ENCODE results near the gene MYCBP. TPM values are rescaled to one million over a fixed set of nuclear protein-coding genes. Genes with fewer than 3 reads are reported as not detected.

MYCBP gene
- total RNA-seq, 1 donor, result 11.2 TPM

- TF ChIP-seq CTCF (IDR thresholded peaks at IDR 0.05; ENCODE audit: insufficient read depth, low read depth, low read length), result no peak
- DNase-seq (ENCODE audit: low read depth), result no peak
- no peak overlapping the region for H3K4me3 ChIP-seq (ENCODE audit: low read depth, low read length)
Measured at GRCh38 chr1:38870996-38871395, 2.2 kb downstream of the MYCBP start.

DNA sequence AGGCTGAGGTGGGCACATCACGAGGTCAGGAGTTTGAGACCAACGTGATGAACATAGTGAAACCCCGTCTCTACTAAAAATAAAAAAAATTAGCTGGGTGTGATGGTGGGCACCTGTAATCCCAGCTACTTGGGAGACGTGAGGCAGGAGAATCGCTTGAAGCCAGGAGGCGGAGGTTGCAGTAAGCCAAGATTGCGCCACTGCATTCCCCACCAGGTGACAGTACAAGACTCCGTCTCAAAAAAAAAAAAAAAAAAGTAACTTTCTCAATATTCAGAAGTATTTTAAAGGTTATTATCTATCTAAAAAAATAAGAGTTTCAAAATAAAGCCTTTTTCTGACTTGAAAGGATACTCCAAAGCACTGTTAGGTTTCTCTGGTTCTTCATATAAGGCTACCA is 5.9 kb downstream of the MYCBP start:
- no peak overlapping the region for H3K4me3 ChIP-seq (ENCODE audit: low read depth, low read length)
- TF ChIP-seq CTCF (IDR thresholded peaks at IDR 0.05; ENCODE audit: insufficient read depth, low read depth, low read length), result no peak
- DNase-seq (ENCODE audit: low read depth), result no peak

GRCh38 chr1:38865112-38865715 is 7.9 kb downstream of the MYCBP start:
- H3K4me3 ChIP-seq (ENCODE audit: low read depth, low read length), result no peak overlapping the region
- no peak for DNase-seq (ENCODE audit: low read depth)
- no peak for TF ChIP-seq CTCF (IDR thresholded peaks at IDR 0.05; ENCODE audit: insufficient read depth, low read depth, low read length)

GRCh38 chr1:38860454-38860795 is 12.7 kb downstream of the MYCBP start:
- H3K4me3 ChIP-seq (ENCODE audit: low read depth, low read length), result peak overlapping the region; percentile 86
- no peak for TF ChIP-seq CTCF (IDR thresholded peaks at IDR 0.05; ENCODE audit: insufficient read depth, low read depth, low read length)
- DNase-seq (ENCODE audit: low read depth), result peak; percentile 16

GRCh38 chr1:38859561-38860453 is 13.3 kb downstream of the MYCBP start, which contains the start of gene RRAGC:
Gene RRAGC (minus strand): TSS chr1:38859772. CDS start chr1:38859646, 126 bp downstream.
- peak within 1 kb of the TSS; percentile 86 for H3K4me3 ChIP-seq (ENCODE audit: low read depth, low read length)
- peak; percentile 99 for DNase-seq (ENCODE audit: low read depth)
- no peak for TF ChIP-seq CTCF (IDR thresholded peaks at IDR 0.05; ENCODE audit: insufficient read depth, low read depth, low read length)

GRCh38 chr1:38858833-38859560 is 14.2 kb downstream of the MYCBP start:
- no peak for TF ChIP-seq CTCF (IDR thresholded peaks at IDR 0.05; ENCODE audit: insufficient read depth, low read depth, low read length)
- peak; percentile 73 for DNase-seq (ENCODE audit: low read depth)
- H3K4me3 ChIP-seq (ENCODE audit: low read depth, low read length), result peak overlapping the region; percentile 84

Data from fibroblast of villous mesenchyme (primary cell).